Body of pancreas (tissue), 4 donors: ENCODE data around the gene CLIP1. TPM values are rescaled to one million over a fixed set of nuclear protein-coding genes. Genes with fewer than 3 reads are reported as not detected.

ENCODE experiments used
- ATAC-seq: fragments of 150-250 bp; one replicate; pipeline ENCODE4 v1.9.1; 2016
- DNase-seq, 4 donors: peaks; one replicate each; pipeline ENCODE4 v3.0.0-alpha.2; 2019
- H3K27ac ChIP-seq, 4 donors: fragments of 200-600 bp; sonication (generic); 1 replicate in 3 of 4; 2 replicates in 1 of 4; pipeline versions ENCODE4 v1.5.1 to v1.6.1; 2016 to 2019; ENCODE audit warnings: mild to moderate bottlenecking in 1 of 4, mixed read lengths in 1 of 4, moderate library complexity in 1 of 4
- H3K27me3 ChIP-seq, 2 donors: fragments of 200-600 bp; sonication (generic); one replicate each; pipeline ENCODE4 v1.6.0; 2016; ENCODE audit warnings: mild to moderate bottlenecking in 1 of 2
- H3K36me3 ChIP-seq, 2 donors: fragments of 200-600 bp; sonication (generic); replicated peaks in 1 of 2; 2 replicates each; pipeline ENCODE4 v1.5.1; 2016; ENCODE audit warnings: low read depth in 2 of 2; ENCODE audit not compliant: insufficient read depth in 1 of 2
- H3K4me1 ChIP-seq: fragments of 200-600 bp; sonication (generic); one replicate; pipeline ENCODE4 v1.6.0; 2016
- H3K4me3 ChIP-seq, 2 donors: fragments of 200-600 bp; sonication (generic); 1 replicate in 1 of 2; 2 replicates in 1 of 2; pipeline ENCODE4 v1.5.1; 2016 to 2019
- H3K9me3 ChIP-seq, 3 donors: fragments of 200-600 bp; sonication (generic); 1 replicate in 2 of 3; 2 replicates in 1 of 3; pipeline ENCODE4 v1.5.1; 2016
- CTCF ChIP-seq, 7 experiments: fragments of 450-650 bp in 4 of 7; fragments of 200-600 bp in 3 of 7; sonication (generic) in 3 of 7; IDR thresholded peaks; one replicate each; pipeline ENCODE4 v1.5.1; 2016 to 2019; ENCODE audit warnings: antibody characterized with exemption in 7 of 7
- POLR2A ChIP-seq, 3 donors: fragments of 450-650 bp; IDR thresholded peaks; one replicate each; pipeline ENCODE4 v1.6.1; 2016; ENCODE audit warnings: antibody characterized with exemption in 3 of 3, mild to moderate bottlenecking in 2 of 3
- WGBS, 2 donors: methylation state at CpG; one replicate each; pipeline ENCODE4 v1.1.5; 2017; 5-methylcytosine and 5-hydroxymethylcytosine counted together
- intact Hi-C: fragments of 100-400 bp; cut with DNase I; formaldehyde crosslinking; loops from one replicate; pipeline ENCODE4 v1.15.1; 2023
- total RNA-seq, 2 donors: library from RNA; depleted of rRNA; stranded (reverse); fragments of >200 nt; gene quantifications; one replicate each; pipeline ENCODE4 v1.1.0, GENCODE V29; 2016

Gene CLIP1
- total RNA-seq, 2 donors from 2014 or later: 41.2 to 89.0 TPM

- WGBS, 2 donors: 87 to 88% methylated on average over 14 of the region's 14 CpGs
- Histone ChIP-seq H3K4me3 (no peak overlapping the region), H3K9me3 (no peaks in the 10 kb centered on the region), H3K27me3 (no peaks in the 10 kb centered on the region), H3K4me1 (no peaks in the 10 kb centered on the region), H3K27ac (no peak overlapping the region), H3K36me3 (peaks cover 6 to 29% of the 10 kb centered on the region in 2 donors)
- ATAC-seq (no peak), DNase-seq (peak in 1 of 4 donors; percentile 13)
- TF ChIP-seq CTCF (IDR thresholded peaks at IDR 0.05): no peak
- no peak for TF ChIP-seq POLR2A (IDR thresholded peaks at IDR 0.05)
- intact Hi-C loops: no loop called here
Observed at GRCh38 chr12:122333142-122334087, 89.1 kb downstream of the CLIP1 start.

GRCh38 chr12:122327494-122328385 is 94.7 kb downstream of the CLIP1 start:
- H3K27ac ChIP-seq: no peak overlapping the region

GRCh38 chr12:122327014-122327413 is 95.5 kb downstream of the CLIP1 start:
- Histone ChIP-seq H3K27me3 (no peaks in the 10 kb centered on the region), H3K4me1 (no peaks in the 10 kb centered on the region), H3K4me3 (no peak overlapping the region), H3K9me3 (no peaks in the 10 kb centered on the region), H3K27ac (no peak overlapping the region), H3K36me3 (peaks cover 16 to 37% of the 10 kb centered on the region in 2 donors)
- no peak for TF ChIP-seq CTCF (IDR thresholded peaks at IDR 0.05)
- TF ChIP-seq POLR2A (IDR thresholded peaks at IDR 0.05): no peak
- intact Hi-C loops: no loop called here
- 57 to 73% methylated on average over 1 of the region's 1 CpG for WGBS, 2 donors
- ATAC-seq (no peak), DNase-seq (no peak)

More at GRCh38 chr12:122327494-122328385, 94.7 kb downstream of the CLIP1 start:
- DNase-seq (no peak), ATAC-seq (no peak)
- intact Hi-C loops: no loop called here
- WGBS, 2 donors: 80 to 82% methylated on average over 18 of the region's 18 CpGs
- peaks cover 16 to 35% of the 10 kb centered on the region in 2 donors for H3K36me3 ChIP-seq
- H3K4me3 ChIP-seq: no peak overlapping the region
- TF ChIP-seq CTCF (IDR thresholded peaks at IDR 0.05): no peak
- no peak for TF ChIP-seq POLR2A (IDR thresholded peaks at IDR 0.05)
- no peaks in the 10 kb centered on the region for H3K4me1 ChIP-seq
- H3K9me3 ChIP-seq: no peaks in the 10 kb centered on the region
- no peaks in the 10 kb centered on the region for H3K27me3 ChIP-seq

GRCh38 chr12:122326586-122326985 is 95.9 kb downstream of the CLIP1 start:
- H3K36me3 ChIP-seq: peaks cover 16 to 34% of the 10 kb centered on the region in 2 donors
- no peak overlapping the region for H3K4me3 ChIP-seq
- TF ChIP-seq CTCF (IDR thresholded peaks at IDR 0.05): no peak
- no peak for TF ChIP-seq POLR2A (IDR thresholded peaks at IDR 0.05)
- H3K9me3 ChIP-seq: no peaks in the 10 kb centered on the region
- H3K27me3 ChIP-seq: no peaks in the 10 kb centered on the region
- H3K27ac ChIP-seq: no peak overlapping the region
- no peak for ATAC-seq
- no peaks in the 10 kb centered on the region for H3K4me1 ChIP-seq
- DNase-seq: no peak
- 82 to 92% methylated on average over 5 of the region's 5 CpGs for WGBS, 2 donors
- intact Hi-C loops: no loop called here
